IPS-NIHi7 (cell line): ENCODE measurements around the gene RPS4Y1.

Experiments
- DNase-seq: peaks from one replicate; pipeline ENCODE4 v3.0.0; 2012; ENCODE audit warnings: mixed read lengths; ENCODE audit errors: extremely low spot score

RPS4Y1 gene

GRCh38 chrY:2883561-2883960, 42.2 kb downstream of the RPS4Y1 start:
- no peak for DNase-seq

GRCh38 chrY:2885880-2886279, 44.5 kb downstream of the RPS4Y1 start:
- DNase-seq, result no peak

GRCh38 chrY:2887386-2887785, 46.0 kb downstream of the RPS4Y1 start:
- no peak for DNase-seq

GRCh38 chrY:2887955-2888354, 46.6 kb downstream of the RPS4Y1 start:
- DNase-seq, result no peak

GRCh38 chrY:2893471-2893870, 52.1 kb downstream of the RPS4Y1 start:
- DNase-seq, result no peak

GRCh38 chrY:2896050-2896449, 54.6 kb downstream of the RPS4Y1 start:
- DNase-seq, result no peak

GRCh38 chrY:2907356-2907755, 66.0 kb downstream of the RPS4Y1 start:
- DNase-seq, result no peak

- DNase-seq, result no peak
Measured at GRCh38 chrY:2913066-2913815, 71.8 kb downstream of the RPS4Y1 start.
